GM21619 (cell line): Measurements from ENCODE around the gene MIX23.
A peak's percentile ranks its signal among the peaks of the same experiment; 100 is the strongest.

Experiments used
- ATAC-seq: cut with Tn5 transposase; IDR thresholded peaks from one replicate; pipeline ENCODE4 v1.9.1; 2021; ENCODE audit not compliant: unreplicated experiment

MIX23 gene

DNA sequence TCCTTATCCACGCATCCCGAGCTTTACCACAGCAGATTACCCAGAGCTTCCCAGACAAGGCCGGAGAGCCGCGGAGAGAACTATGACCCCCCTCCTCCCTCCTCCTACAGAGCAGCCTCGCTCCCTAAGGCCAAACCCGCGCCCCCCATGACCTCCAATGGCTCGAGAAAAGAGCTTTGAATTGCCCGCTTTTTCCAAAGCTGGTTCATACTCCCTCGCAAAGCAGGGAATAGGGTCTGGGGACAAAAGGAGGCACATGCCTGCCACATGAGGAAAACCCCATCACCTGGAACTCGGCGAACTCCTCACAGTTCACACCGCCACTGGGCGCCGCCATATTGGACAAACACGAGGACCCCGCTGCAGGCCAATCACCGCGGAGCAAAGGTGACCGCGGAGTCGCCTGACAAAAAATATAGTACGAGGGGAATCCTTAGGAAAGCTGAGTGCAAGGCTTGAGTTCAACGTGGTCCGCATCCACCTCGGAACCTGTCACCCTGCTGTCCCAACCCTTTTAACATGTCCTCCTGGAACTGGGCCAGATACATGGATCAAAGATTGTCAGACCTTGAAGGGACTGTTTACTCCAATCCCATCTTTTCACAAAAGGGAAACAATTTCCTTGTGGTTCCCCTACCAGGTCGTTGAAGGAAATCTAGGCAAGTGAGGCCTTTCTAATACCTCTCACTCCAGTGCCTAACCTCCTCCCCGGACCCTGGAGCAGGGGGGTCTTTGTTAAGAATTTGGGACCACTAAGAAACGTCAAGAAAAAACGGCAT, at the start of gene MIX23:
Gene MIX23 (minus strand): TSS at position 344 of the 779 bp plus-strand sequence. CDS start 7 bp downstream, at position 337.
- ATAC-seq, result peak; percentile 38

DNA sequence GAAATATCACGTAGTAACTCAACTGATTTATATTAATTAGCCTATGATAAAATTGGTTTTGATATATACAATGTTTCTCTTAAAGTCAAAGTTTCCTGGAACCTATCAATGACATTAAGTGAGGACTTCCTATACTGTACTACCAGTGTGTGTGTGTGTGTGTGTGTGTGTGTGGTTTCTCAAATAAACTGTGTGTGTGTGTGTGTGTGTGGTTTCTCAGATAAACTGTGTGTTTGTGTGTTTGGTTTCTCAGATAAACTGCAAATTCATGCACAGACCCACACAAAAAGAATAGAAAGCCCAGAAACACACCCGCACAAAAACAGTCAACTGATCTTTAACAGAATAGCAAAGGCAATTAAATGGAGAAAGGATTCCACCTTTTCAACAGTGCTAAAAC, 47.3 kb upstream of the MIX23 start:
- ATAC-seq, result no peak

- ATAC-seq, result no peak
These were observed 44.9 kb upstream of the MIX23 start for GRCh38 chr3:122427857-122428471.

GRCh38 chr3:122421836-122422235, 38.8 kb upstream of the MIX23 start:
- ATAC-seq, result no peak

GRCh38 chr3:122421101-122421500, 38.1 kb upstream of the MIX23 start:
- ATAC-seq, result no peak

DNA sequence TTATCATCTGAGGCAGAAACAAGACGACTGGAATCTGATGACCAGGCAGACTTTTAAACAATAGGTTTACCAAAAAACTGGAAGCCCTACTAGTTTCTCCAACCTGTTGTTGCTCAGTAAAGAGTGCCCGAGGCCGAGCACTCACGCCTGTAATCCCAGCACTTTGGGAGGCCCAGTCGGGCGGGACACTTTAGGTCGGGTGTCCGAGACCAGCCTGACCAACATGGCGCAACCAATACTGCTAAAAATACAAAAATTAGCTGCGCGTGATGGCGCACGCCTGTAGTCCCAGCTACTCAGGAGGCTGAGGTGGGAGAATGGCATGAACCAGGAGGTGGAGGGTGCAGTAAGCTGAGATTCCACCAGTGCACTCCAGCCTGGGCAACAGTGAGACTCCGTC, 33.9 kb upstream of the MIX23 start:
- no peak for ATAC-seq

DNA sequence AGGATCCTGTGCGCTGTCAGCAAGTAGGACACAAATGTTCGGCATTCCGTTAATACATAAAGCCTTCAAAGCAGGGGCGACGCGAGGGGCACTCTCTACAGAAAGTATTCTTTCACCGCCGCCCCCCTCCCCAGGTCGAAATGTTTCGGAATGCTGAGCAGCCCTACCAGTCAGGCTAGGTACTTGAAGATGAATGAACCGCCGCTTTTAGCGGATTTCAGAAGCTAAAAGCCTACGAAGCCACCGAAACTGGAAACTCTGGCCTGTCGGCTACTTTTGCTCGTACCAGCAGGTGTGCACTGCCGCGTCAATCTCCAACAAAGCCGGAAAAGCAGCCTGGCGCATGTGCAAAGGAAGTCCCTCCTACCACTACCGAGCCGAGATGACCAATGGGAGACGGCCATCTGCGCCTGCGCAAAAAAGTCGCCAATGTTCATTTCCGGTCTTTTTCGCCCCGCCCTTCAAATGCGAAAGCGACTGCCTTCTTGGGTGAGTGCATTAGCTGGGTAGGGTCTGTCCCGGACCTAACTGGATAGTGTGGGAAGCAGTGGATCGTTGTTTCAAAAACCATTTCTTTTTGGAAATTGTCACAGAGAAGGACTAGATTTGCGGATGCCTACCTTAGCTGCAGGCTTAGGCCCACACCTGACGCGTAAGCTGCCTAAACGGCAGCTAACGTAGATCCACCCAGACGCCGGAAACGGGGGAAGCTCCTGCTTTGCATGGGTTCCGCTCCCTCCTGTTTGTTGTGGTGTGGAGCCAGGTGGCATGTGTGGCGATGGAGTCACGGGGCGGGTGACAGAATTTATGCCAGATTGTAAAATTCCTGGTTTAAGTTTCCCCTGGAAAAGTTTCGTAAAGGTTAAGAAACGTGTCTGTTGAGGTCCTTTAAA, 33.0 kb upstream of the MIX23 start, which contains the start of gene WDR5B:
Gene WDR5B (minus strand): TSS at position 301 of the 893 bp plus-strand sequence. CDS start 534 bp downstream, outside the sequence.
- peak; percentile 79 for ATAC-seq

GRCh38 chr3:122415104-122415744, 32.2 kb upstream of the MIX23 start:
- ATAC-seq, result peak; percentile 64

- ATAC-seq, result no peak
These were observed 31.4 kb upstream of the MIX23 start for GRCh38 chr3:122414391-122414790.

DNA sequence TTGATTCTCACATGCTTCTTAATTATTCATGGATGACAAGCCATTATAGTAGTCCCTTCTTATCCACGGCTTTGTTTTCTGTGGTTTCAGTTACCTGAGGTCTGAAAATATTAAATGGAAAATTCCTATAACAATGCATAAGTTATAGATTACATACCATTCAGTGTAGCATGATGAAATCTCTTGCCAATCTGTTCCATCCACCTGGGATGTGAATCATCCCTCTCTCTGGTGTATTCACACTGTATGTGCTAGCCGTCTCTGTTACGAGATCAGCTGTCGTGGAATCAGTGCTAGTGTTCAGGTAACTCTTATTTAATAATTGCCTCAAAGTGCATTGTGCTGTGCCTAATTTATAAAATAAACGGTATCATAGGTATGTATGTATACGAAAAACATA, 27.6 kb upstream of the MIX23 start:
- no peak for ATAC-seq

- ATAC-seq, result no peak
These were observed 27.1 kb upstream of the MIX23 start for GRCh38 chr3:122410111-122410510.

DNA sequence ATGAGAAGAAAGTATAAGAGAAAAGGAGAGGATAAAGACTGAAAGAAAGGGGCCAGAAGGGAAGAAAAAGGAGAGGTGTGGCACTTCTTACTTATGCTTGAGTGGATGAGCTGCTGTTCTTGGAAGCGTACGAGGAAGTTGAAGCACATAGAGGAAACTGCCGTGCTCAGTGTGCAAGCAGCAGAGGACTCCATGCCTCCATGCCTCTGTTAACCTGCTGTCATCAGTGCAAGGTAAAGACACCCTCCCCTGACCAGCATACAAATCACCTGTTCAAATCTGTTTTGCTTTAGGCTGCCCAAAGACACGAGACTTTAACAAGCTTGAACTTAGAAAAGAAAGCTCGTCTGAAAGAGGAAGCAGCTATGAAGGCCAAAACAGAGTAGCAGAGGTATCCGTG, 26.4 kb upstream of the MIX23 start:
- ATAC-seq, result no peak

- ATAC-seq, result no peak
These were observed 24.9 kb upstream of the MIX23 start for GRCh38 chr3:122407946-122408345.

DNA sequence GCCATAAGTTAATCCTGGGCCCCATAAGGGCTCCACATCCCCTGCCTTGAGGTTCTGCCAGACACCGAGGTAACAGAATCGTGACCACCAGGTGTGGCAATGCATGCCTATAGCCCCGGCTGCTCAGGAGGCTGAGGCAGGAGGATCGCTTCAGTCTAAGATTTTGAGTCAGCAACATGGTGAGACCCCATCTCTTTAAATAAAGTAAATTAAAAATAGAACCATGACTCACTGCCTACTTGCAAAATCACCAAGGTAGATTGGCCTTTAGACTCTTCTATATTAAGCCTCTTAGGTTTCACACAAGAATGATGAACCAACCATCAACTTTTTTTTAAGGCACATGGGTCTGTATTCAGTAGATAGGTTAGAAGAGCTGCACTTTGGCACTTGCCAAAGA, 23.2 kb upstream of the MIX23 start:
- ATAC-seq, result no peak

- ATAC-seq, result no peak
These were observed 22.0 kb upstream of the MIX23 start for GRCh38 chr3:122405015-122405414.

- no peak for ATAC-seq
These were observed 20.5 kb upstream of the MIX23 start for GRCh38 chr3:122403489-122403888.

- no peak for ATAC-seq
These were observed 15.9 kb upstream of the MIX23 start for GRCh38 chr3:122398920-122399319.

DNA sequence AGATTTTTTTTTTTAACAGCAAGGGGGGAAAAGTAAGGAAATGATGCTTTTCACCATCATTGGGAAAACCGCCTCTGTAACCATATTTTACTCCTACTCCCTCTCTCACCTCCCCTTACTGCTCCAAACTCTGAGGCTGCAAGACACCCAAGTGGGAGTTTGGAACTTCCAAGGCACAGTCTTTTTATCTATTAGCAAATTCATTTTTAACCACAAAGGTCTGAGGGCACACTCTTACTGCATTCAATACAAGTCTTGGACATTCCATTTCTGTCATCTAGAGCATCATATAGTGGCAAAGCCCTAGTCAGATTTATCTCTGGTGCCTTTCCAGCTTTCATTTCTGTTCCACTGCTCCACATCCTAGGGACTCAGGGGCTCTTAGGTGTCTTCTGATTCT, 14.2 kb upstream of the MIX23 start:
- no peak for ATAC-seq

- no peak for ATAC-seq
These were observed 13.5 kb upstream of the MIX23 start for GRCh38 chr3:122396511-122396910.

- no peak for ATAC-seq
These were observed 12.6 kb upstream of the MIX23 start for GRCh38 chr3:122395582-122395981.

GRCh38 chr3:122394173-122394572, 11.1 kb upstream of the MIX23 start:
- ATAC-seq, result no peak
